H1 (cell line): Measurements from ENCODE around the gene AIG1. TPM values are rescaled to one million over a fixed set of nuclear protein-coding genes. Genes with fewer than 3 reads are reported as not detected.

Source experiments
- CTCF ChIA-PET: fragments of 300-600 bp; sonication (Branson Sonifier 250); formaldehyde crosslinking; loops from one replicate; lab custom pipeline; 2021; ENCODE audit not compliant: partially characterized antibody; lab: Charles Lee
- POLR2A ChIA-PET: fragments of 300-600 bp; sonication (Branson Sonifier 250); formaldehyde crosslinking; loops from one replicate; lab custom pipeline; 2021; ENCODE audit warnings: inconsistent platforms; ENCODE audit not compliant: partially characterized antibody; lab: Charles Lee
- DNase-seq, 2 experiments: peaks; one replicate each; pipeline versions ENCODE4 v3.0.0 to v3.0.0-alpha.2; 2010 to 2022; ENCODE audit warnings: low spot score in 2 of 2, low read depth in 1 of 2, mixed read lengths in 1 of 2
- FAIRE-seq: peaks from 2 replicates; lab custom pipeline; 2011; peaks lifted over from hg19 to GRCh38; lab: Jason Lieb, UNC
- H2AFZ ChIP-seq: 2 replicates; pipeline ENCODE4 v1.8.1; 2012; ENCODE audit warnings: low read length, inconsistent platforms
- H2AK5ac ChIP-seq: 2 replicates; pipeline ENCODE4 v1.6.1; 2013; ENCODE audit warnings: low read depth, low read length
- H2BK120ac ChIP-seq: replicated peaks from 2 replicates; pipeline ENCODE3; 2013; ENCODE audit warnings: low read depth, low read length, inconsistent platforms
- H2BK12ac ChIP-seq: 2 replicates; pipeline ENCODE4 v1.6.1; 2013; ENCODE audit warnings: low read depth, low read length
- H2BK15ac ChIP-seq: 2 replicates; pipeline ENCODE4 v1.6.1; 2013; ENCODE audit warnings: low read length
- H2BK20ac ChIP-seq: 2 replicates; pipeline ENCODE4 v1.6.1; 2013; ENCODE audit warnings: low read length
- H2BK5ac ChIP-seq: 2 replicates; pipeline ENCODE4 v1.6.1; 2013; ENCODE audit warnings: low read depth, low read length
- H3K14ac ChIP-seq: 2 replicates; pipeline ENCODE4 v1.6.1; 2013; ENCODE audit warnings: inconsistent platforms; ENCODE audit not compliant: insufficient read length
- H3K18ac ChIP-seq: 2 replicates; pipeline ENCODE4 v1.6.1; 2013; ENCODE audit warnings: low read length; ENCODE audit errors: extremely low read depth
- H3K23ac ChIP-seq: 2 replicates; pipeline ENCODE4 v1.6.1; 2013; ENCODE audit warnings: inconsistent platforms; ENCODE audit not compliant: insufficient read length
- H3K23me2 ChIP-seq: 2 replicates; pipeline ENCODE4 v1.6.1; 2013; ENCODE audit warnings: low read depth, low read length
- H3K27ac ChIP-seq: 2 replicates; pipeline ENCODE4 v1.6.1; 2011; ENCODE audit warnings: low read depth, low read length, inconsistent platforms
- H3K27me3 ChIP-seq, 4 experiments: replicated peaks in 1 of 4; 1 replicate in 1 of 4; 2 replicates in 3 of 4; pipeline versions ENCODE4 v1.6.1 to v1.8.1; 2011 to 2013; ENCODE audit warnings: low read length in 3 of 4, mild to moderate bottlenecking in 3 of 4, inconsistent platforms in 2 of 4, mixed read lengths in 2 of 4, moderate library complexity in 1 of 4; ENCODE audit not compliant: control insufficient read depth in 3 of 4, insufficient read depth in 3 of 4; ENCODE audit errors: extremely low read depth in 1 of 4
- H3K36me3 ChIP-seq, 4 experiments: 2 replicates each; pipeline versions ENCODE4 v1.6.1 to v1.8.1; 2011 to 2013; ENCODE audit warnings: mild to moderate bottlenecking in 4 of 4, low read length in 3 of 4, moderate library complexity in 2 of 4, control low read depth in 1 of 4, inconsistent platforms in 1 of 4; ENCODE audit not compliant: insufficient read depth in 4 of 4, control insufficient read depth in 2 of 4
- H3K4ac ChIP-seq: replicated peaks from 2 replicates; pipeline ENCODE3; 2013; ENCODE audit warnings: low read length, low read depth, mixed read lengths, inconsistent platforms; ENCODE audit not compliant: insufficient read length
- H3K4me1 ChIP-seq, 4 experiments: replicated peaks in 1 of 4; 1 replicate in 1 of 4; 2 replicates in 3 of 4; pipeline versions ENCODE4 v1.6.1 to v1.8.1; 2011 to 2013; ENCODE audit warnings: low read length in 3 of 4, inconsistent platforms in 2 of 4, mixed read lengths in 1 of 4; ENCODE audit not compliant: insufficient read depth in 4 of 4, control insufficient read depth in 3 of 4
- H3K4me2 ChIP-seq, 2 experiments: 2 replicates each; pipeline versions ENCODE4 v1.6.1 to v1.8.1; 2011 to 2013; ENCODE audit warnings: low read depth in 2 of 2, low read length in 2 of 2, control low read depth in 1 of 2, inconsistent platforms in 1 of 2, mild to moderate bottlenecking in 1 of 2; ENCODE audit not compliant: insufficient read depth in 1 of 2
- H3K4me3 ChIP-seq, 4 experiments: fragments of 200-600, 300-600 bp in 1 of 4; sonication (generic), shearing (Covaris generic), sonication (Bioruptor Twin) in 1 of 4; 2 replicates each; pipeline versions ENCODE4 v1.5.1 to v1.8.1; 2011 to 2016; ENCODE audit warnings: low read length in 4 of 4, low read depth in 3 of 4, control low read depth in 2 of 4, inconsistent platforms in 2 of 4, mild to moderate bottlenecking in 2 of 4, mixed read lengths in 1 of 4, moderate library complexity in 1 of 4; ENCODE audit not compliant: insufficient read depth in 2 of 4; ENCODE audit errors: extremely low read depth in 1 of 4
- H3K56ac ChIP-seq: replicated peaks from 2 replicates; pipeline ENCODE3; 2013; ENCODE audit warnings: low read depth, mild to moderate bottlenecking, mixed read lengths, low read length, inconsistent platforms; ENCODE audit not compliant: insufficient read length
- H3K79me1 ChIP-seq: 2 replicates; pipeline ENCODE4 v1.6.1; 2013; ENCODE audit warnings: low read depth, low read length, control low read depth
- H3K79me2 ChIP-seq, 2 experiments: 2 replicates each; pipeline versions ENCODE4 v1.6.1 to v1.8.1; 2012 to 2013; ENCODE audit warnings: low read length in 2 of 2, mild to moderate bottlenecking in 2 of 2, inconsistent platforms in 1 of 2; ENCODE audit not compliant: insufficient read depth in 2 of 2, control insufficient read depth in 1 of 2
- H3K9ac ChIP-seq, 4 experiments: replicated peaks in 1 of 4; 1 replicate in 1 of 4; 2 replicates in 3 of 4; pipeline versions ENCODE4 v1.6.1 to v1.8.1; 2011 to 2013; ENCODE audit warnings: low read depth in 3 of 4, low read length in 3 of 4, control low read depth in 2 of 4, mild to moderate bottlenecking in 2 of 4, moderate library complexity in 2 of 4, inconsistent platforms in 1 of 4; ENCODE audit errors: extremely low read depth in 1 of 4
- H3K9me3 ChIP-seq, 2 experiments: 2 replicates each; pipeline versions ENCODE4 v1.6.1 to v1.8.1; 2012 to 2013; ENCODE audit warnings: mild to moderate bottlenecking in 2 of 2, moderate library complexity in 2 of 2, control low read depth in 1 of 2, inconsistent platforms in 1 of 2, low read depth in 1 of 2, low read length in 1 of 2, mixed read lengths in 1 of 2; ENCODE audit not compliant: insufficient read depth in 2 of 2
- H4K20me1 ChIP-seq, 2 experiments: replicated peaks in 1 of 2; 2 replicates each; pipeline versions ENCODE3 to v1.8.1; 2011 to 2013; ENCODE audit warnings: inconsistent platforms in 2 of 2, low read length in 2 of 2, mild to moderate bottlenecking in 1 of 2; ENCODE audit not compliant: insufficient read depth in 2 of 2, control insufficient read depth in 1 of 2
- H4K5ac ChIP-seq: 2 replicates; pipeline ENCODE4 v1.6.1; 2013; ENCODE audit warnings: low read length, low read depth, mixed read lengths, inconsistent platforms; ENCODE audit not compliant: insufficient read length
- H4K8ac ChIP-seq: 2 replicates; pipeline ENCODE4 v1.8.0; 2013; ENCODE audit warnings: mild to moderate bottlenecking, moderate library complexity, low read length, inconsistent platforms; ENCODE audit not compliant: insufficient read depth; ENCODE audit errors: extremely low read depth
- H4K91ac ChIP-seq: replicated peaks from 2 replicates; pipeline ENCODE3; 2013; ENCODE audit warnings: low read length, mixed read lengths, inconsistent platforms; ENCODE audit not compliant: insufficient read length
- CEBPB ChIP-seq: IDR thresholded peaks from 2 replicates; pipeline ENCODE4 v1.6.1; 2012; ENCODE audit warnings: low read depth, low read length
- CTBP2 ChIP-seq: IDR thresholded peaks from 2 replicates; pipeline ENCODE4 v1.7.0; 2011; ENCODE audit warnings: borderline replicate concordance, mild to moderate bottlenecking, moderate library complexity, mixed read lengths, low read length; ENCODE audit not compliant: insufficient read depth, insufficient read length
- CTCF ChIP-seq, 3 experiments: IDR thresholded peaks; 1 replicate in 2 of 3; 2 replicates in 1 of 3; pipeline versions ENCODE4 v1.5.1 to v1.6.1; 2011; ENCODE audit warnings: low read length in 3 of 3, mild to moderate bottlenecking in 3 of 3, inconsistent platforms in 2 of 3, low read depth in 1 of 3, moderate library complexity in 1 of 3; ENCODE audit not compliant: insufficient read depth in 1 of 3; ENCODE audit errors: control extremely low read depth in 1 of 3
- JUND ChIP-seq: IDR thresholded peaks from 2 replicates; pipeline ENCODE4 v1.6.1; 2011; ENCODE audit warnings: mild to moderate bottlenecking, improper control_type of control experiment, low read length
- MAX ChIP-seq: IDR thresholded peaks from 2 replicates; pipeline ENCODE4 v1.6.1; 2012; ENCODE audit warnings: inconsistent platforms
- POU5F1 ChIP-seq: IDR thresholded peaks from 2 replicates; pipeline ENCODE4 v1.6.1; 2011; ENCODE audit warnings: low read depth, mild to moderate bottlenecking, low read length, moderate library complexity
- RNF2 ChIP-seq: fragments of 200-900, 300-1000 bp; sonication (generic); IDR thresholded peaks from 2 replicates; pipeline ENCODE4 v1.7.1; 2016; ENCODE audit warnings: borderline replicate concordance, low read depth, mild to moderate bottlenecking, antibody characterized with exemption, low read length; ENCODE audit not compliant: poor library complexity, severe bottlenecking; ENCODE audit errors: missing control alignments
- SP4 ChIP-seq: IDR thresholded peaks from 2 replicates; pipeline ENCODE4 v1.6.1; 2012; ENCODE audit warnings: low read length, inconsistent platforms
- SRF ChIP-seq: IDR thresholded peaks from 2 replicates; pipeline ENCODE4 v1.6.1; 2011; ENCODE audit warnings: mild to moderate bottlenecking, low read depth, low read length, moderate library complexity
- SUZ12 ChIP-seq: fragments of 200-600 bp; sonication (generic); IDR thresholded peaks from 2 replicates; pipeline ENCODE4 v1.6.1; 2012; ENCODE audit warnings: mild to moderate bottlenecking, inconsistent platforms, low read length, moderate library complexity, mixed read lengths
- TCF12 ChIP-seq: IDR thresholded peaks from 2 replicates; pipeline ENCODE4 v1.6.1; 2011; ENCODE audit warnings: low read depth, mild to moderate bottlenecking, low read length
- TEAD4 ChIP-seq: IDR thresholded peaks from 2 replicates; pipeline ENCODE4 v1.6.1; 2012; ENCODE audit warnings: low read depth, low read length, inconsistent platforms, mixed read lengths
- WGBS, 2 experiments: shearing (Covaris generic) in 1 of 2; methylation state at CpG; one replicate each; pipeline versions ENCODE4 v1.1.6 to v1.1.7; 2013 to 2015; ENCODE audit warnings: low lambda C conversion rate in 2 of 2, mixed read lengths in 2 of 2, inconsistent platforms in 1 of 2, low coverage in 1 of 2, missing lambda C conversion rate in 1 of 2; ENCODE audit not compliant: insufficient replicate concordance in 2 of 2, insufficient coverage in 1 of 2, insufficient read length in 1 of 2; ENCODE audit errors: extremely low coverage in 1 of 2, missing lambda C conversion rate in 1 of 2; 5-methylcytosine and 5-hydroxymethylcytosine counted together
- polyA plus RNA-seq, 7 experiments: library from polyadenylated mRNA; depleted of rRNA in 3 of 7; stranded (reverse) in 5 of 7; unstranded in 2 of 7; fragments of >200 nt in 5 of 7; fragments of 200-250 nt in 2 of 7; gene quantifications; 1 replicate in 5 of 7; 2 replicates in 1 of 7; 4 replicates in 1 of 7; pipeline versions ENCODE4 v1.2.1 to v1.2.3, GENCODE V29; 2011 to 2013; ENCODE audit warnings: missing spikeins in 2 of 7, mixed read lengths in 2 of 7
- total RNA-seq: library from RNA; stranded (reverse); fragmentation: NEBNext Ultra II Directional; extraction: Animal tissue kit (Norgen Biotek cat#: 25700); gene quantifications from 2 replicates; pipeline ENCODE4 v1.2.1, GENCODE V29; 2021

AIG1 gene
- total and polyA plus RNA-seq, 2 of the 8 experiments (the other 6 are each of a cell fraction or from before 2014, with no cell fraction given), result 56.6 to 58.4 TPM

GRCh38 chr6:143348531-143348930, 287.8 kb downstream of the AIG1 start:
- H3K9ac ChIP-seq, result no peak overlapping the region
- CTCF ChIA-PET, result interaction anchor here (6.3 kb wide), 1 partner anchor 11 kb away, joined by 39 read pairs; no protein-coding TSS in a partner anchor
- FAIRE-seq (no peak), DNase-seq (no peak)
- H4K5ac ChIP-seq, result no peak overlapping the region
- no peak overlapping the region for H2AFZ ChIP-seq
- H2AK5ac ChIP-seq, result no peak overlapping the region
- H3K23me2 ChIP-seq, result no peaks in the 10 kb centered on the region
- H3K4ac ChIP-seq, result no peak overlapping the region
- no peak overlapping the region for H3K4me2 ChIP-seq
- TF ChIP-seq POU5F1, result no peak
- TF ChIP-seq TCF12, result no peak
- no peak for TF ChIP-seq CTCF (IDR thresholded peaks at IDR 0.05; ENCODE audit: control extremely low read depth in 1 of 3, insufficient read depth in 1 of 3, low read depth in 1 of 3, low read length in 3 of 3)
- TF ChIP-seq RNF2, result no peak
- TF ChIP-seq CEBPB, result no peak
- TF ChIP-seq MAX, result no peak
- TF ChIP-seq SP4, result no peak
- TF ChIP-seq CTBP2, result no peak
- no peak for TF ChIP-seq SUZ12
- TF ChIP-seq JUND, result no peak
- TF ChIP-seq TEAD4, result no peak
- no peak for TF ChIP-seq SRF
- no peaks in the 10 kb centered on the region for H4K20me1 ChIP-seq
- no peak overlapping the region for H3K18ac ChIP-seq
- no peaks in the 10 kb centered on the region for H3K79me1 ChIP-seq
- no peak overlapping the region for H2BK5ac ChIP-seq
- no peaks in the 10 kb centered on the region for H3K27me3 ChIP-seq
- no peaks in the 10 kb centered on the region for H3K79me2 ChIP-seq
- H3K23ac ChIP-seq, result no peak overlapping the region
- H2BK20ac ChIP-seq, result no peak overlapping the region
- POLR2A ChIA-PET, result no interaction called here
- H3K9me3 ChIP-seq, result no peaks in the 10 kb centered on the region
- no peak overlapping the region for H2BK120ac ChIP-seq
- no peak overlapping the region for H2BK12ac ChIP-seq
- no peaks in the 10 kb centered on the region for H3K4me1 ChIP-seq
- H4K8ac ChIP-seq, result no peak overlapping the region
- no peak overlapping the region for H3K14ac ChIP-seq
- H4K91ac ChIP-seq, result no peak overlapping the region
- 80% methylated on average over 1 of the region's 1 CpG; no CpG with 5 or more reads in 1 of the 2 experiments for WGBS, 2 experiments
- H3K4me3 ChIP-seq, result no peak overlapping the region
- H2BK15ac ChIP-seq, result no peak overlapping the region
- no peaks in the 10 kb centered on the region for H3K36me3 ChIP-seq
- H3K56ac ChIP-seq, result no peak overlapping the region
- H3K27ac ChIP-seq, result no peak overlapping the region
